Loucy (cell line): ENCODE measurements around the gene GABBR2.

Experiments used
- CTCF ChIP-seq: fragments of 200-600 bp; sonication (generic); conservative IDR thresholded peaks from 2 replicates; pipeline ENCODE4 v1.5.1; 2014; ENCODE audit warnings: mild to moderate bottlenecking, antibody characterized with exemption, low read length
- EZH2phosphoT487 ChIP-seq: fragments of 200-600 bp; IDR thresholded peaks from 2 replicates; pipeline ENCODE4 v1.6.1; 2018; ENCODE audit warnings: antibody characterized with exemption, mild to moderate bottlenecking, moderate library complexity, borderline replicate concordance

DNA sequence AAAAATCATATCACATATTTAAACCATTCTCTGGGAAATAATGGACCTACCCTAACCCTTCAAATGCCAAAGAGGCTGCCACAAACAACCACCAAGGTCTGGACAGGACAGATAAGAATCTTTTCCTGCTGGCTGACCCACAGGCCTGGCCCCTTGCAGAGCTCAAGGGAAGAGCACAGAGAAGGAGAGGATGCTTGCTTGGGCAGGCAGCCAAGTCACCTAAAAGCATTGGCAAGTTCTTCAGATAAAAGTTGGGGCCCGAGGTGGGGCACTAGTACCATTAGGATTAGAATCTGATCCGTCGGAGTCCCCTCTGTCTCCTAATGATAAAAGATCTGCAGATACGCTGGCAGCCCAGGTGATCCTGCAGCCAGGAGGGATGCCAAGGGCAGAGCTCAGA lies 176.6 kb downstream of the GABBR2 start:
- TF ChIP-seq CTCF (no peak), EZH2phosphoT487 (no peak)
